ENCODE results near the gene FGD5. TPM values are rescaled to one million over a fixed set of nuclear protein-coding genes. Genes with fewer than 3 reads are reported as not detected.

The FGD5 gene
- total and polyA plus RNA-seq, 2 donors (not counting 1 experiment from before 2014, with no cell fraction given), result 0.03 to 0.50 TPM

GRCh38 chr3:14848906-14849305 lies 30.1 kb downstream of the FGD5 start:
- Histone ChIP-seq H3K27me3 (ENCODE audit: control insufficient read depth, insufficient read depth, low read length) (no peaks in the 10 kb centered on the region), H3K4me3 (replicated peaks in 1 of 4; ENCODE audit: control extremely low read depth in 1 of 4, insufficient read depth in 1 of 4, low read depth in 3 of 4, low read length in 4 of 4) (no peak overlapping the region), H3K4me2 (ENCODE audit: extremely low read depth, insufficient read depth, low read length) (no peak overlapping the region), H2AFZ (ENCODE audit: low read length) (no peak overlapping the region), H3K4me1 (ENCODE audit: control insufficient read depth, extremely low read depth, insufficient read depth, low read length) (no peaks in the 10 kb centered on the region), H4K20me1 (ENCODE audit: control insufficient read depth, extremely low read depth, insufficient read depth, low read length) (no peaks in the 10 kb centered on the region), H3K36me3 (ENCODE audit: control insufficient read depth, insufficient read depth, low read length) (no peaks in the 10 kb centered on the region), H3K27ac (ENCODE audit: insufficient read depth, low read length) (no peak overlapping the region), H3K79me2 (ENCODE audit: control insufficient read depth, insufficient read depth, low read length) (no peaks in the 10 kb centered on the region), H3K9ac (ENCODE audit: insufficient read depth, low read length) (no peak overlapping the region), H3K9me3 (ENCODE audit: control insufficient read depth, insufficient read depth, low read depth, low read length) (no peaks in the 10 kb centered on the region)
- TF ChIP-seq, protein P1, sequence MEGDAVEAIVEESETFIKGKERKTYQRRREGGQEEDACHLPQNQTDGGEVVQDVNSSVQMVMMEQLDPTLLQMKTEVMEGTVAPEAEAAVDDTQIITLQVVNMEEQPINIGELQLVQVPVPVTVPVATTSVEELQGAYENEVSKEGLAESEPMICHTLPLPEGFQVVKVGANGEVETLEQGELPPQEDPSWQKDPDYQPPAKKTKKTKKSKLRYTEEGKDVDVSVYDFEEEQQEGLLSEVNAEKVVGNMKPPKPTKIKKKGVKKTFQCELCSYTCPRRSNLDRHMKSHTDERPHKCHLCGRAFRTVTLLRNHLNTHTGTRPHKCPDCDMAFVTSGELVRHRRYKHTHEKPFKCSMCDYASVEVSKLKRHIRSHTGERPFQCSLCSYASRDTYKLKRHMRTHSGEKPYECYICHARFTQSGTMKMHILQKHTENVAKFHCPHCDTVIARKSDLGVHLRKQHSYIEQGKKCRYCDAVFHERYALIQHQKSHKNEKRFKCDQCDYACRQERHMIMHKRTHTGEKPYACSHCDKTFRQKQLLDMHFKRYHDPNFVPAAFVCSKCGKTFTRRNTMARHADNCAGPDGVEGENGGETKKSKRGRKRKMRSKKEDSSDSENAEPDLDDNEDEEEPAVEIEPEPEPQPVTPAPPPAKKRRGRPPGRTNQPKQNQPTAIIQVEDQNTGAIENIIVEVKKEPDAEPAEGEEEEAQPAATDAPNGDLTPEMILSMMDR (conservative IDR thresholded peaks at IDR 0.05 in 1 of 2, IDR thresholded peaks at IDR 0.05 in 1 of 2; ENCODE audit: low read depth in 1 of 2, low read length in 2 of 2), result no peak
- no peak for TF ChIP-seq EZH2 (IDR thresholded peaks at IDR 0.05; ENCODE audit: low read length, missing control alignments)
- DNase-seq (ENCODE audit: low read depth in 2 of 2), result no peak

GRCh38 chr3:14849638-14850230 lies 31.0 kb downstream of the FGD5 start:
- Histone ChIP-seq H3K9me3 (ENCODE audit: control insufficient read depth, insufficient read depth, low read depth, low read length) (no peaks in the 10 kb centered on the region), H3K36me3 (ENCODE audit: control insufficient read depth, insufficient read depth, low read length) (no peaks in the 10 kb centered on the region), H3K4me3 (replicated peaks in 1 of 4; ENCODE audit: control extremely low read depth in 1 of 4, insufficient read depth in 1 of 4, low read depth in 3 of 4, low read length in 4 of 4) (no peak overlapping the region), H3K27ac (ENCODE audit: insufficient read depth, low read length) (no peak overlapping the region), H3K9ac (ENCODE audit: insufficient read depth, low read length) (no peak overlapping the region), H2AFZ (ENCODE audit: low read length) (no peak overlapping the region), H3K4me2 (ENCODE audit: extremely low read depth, insufficient read depth, low read length) (no peak overlapping the region), H4K20me1 (ENCODE audit: control insufficient read depth, extremely low read depth, insufficient read depth, low read length) (no peaks in the 10 kb centered on the region), H3K79me2 (ENCODE audit: control insufficient read depth, insufficient read depth, low read length) (no peaks in the 10 kb centered on the region), H3K4me1 (ENCODE audit: control insufficient read depth, extremely low read depth, insufficient read depth, low read length) (no peaks in the 10 kb centered on the region), H3K27me3 (ENCODE audit: control insufficient read depth, insufficient read depth, low read length) (no peaks in the 10 kb centered on the region)
- no peak for DNase-seq (ENCODE audit: low read depth in 2 of 2)
- TF ChIP-seq EZH2 (IDR thresholded peaks at IDR 0.05; ENCODE audit: low read length, missing control alignments), result no peak
- TF ChIP-seq, protein P1 (conservative IDR thresholded peaks at IDR 0.05 in 1 of 2, IDR thresholded peaks at IDR 0.05 in 1 of 2; ENCODE audit: low read depth in 1 of 2, low read length in 2 of 2), result no peak

- H2AFZ ChIP-seq (ENCODE audit: low read length), result no peak overlapping the region
- no peak for DNase-seq (ENCODE audit: low read depth in 2 of 2)
- no peak overlapping the region for H3K4me3 ChIP-seq (replicated peaks in 1 of 4; ENCODE audit: control extremely low read depth in 1 of 4, insufficient read depth in 1 of 4, low read depth in 3 of 4, low read length in 4 of 4)
- no peak overlapping the region for H3K27ac ChIP-seq (ENCODE audit: insufficient read depth, low read length)
- no peak overlapping the region for H3K9ac ChIP-seq (ENCODE audit: insufficient read depth, low read length)
- no peaks in the 10 kb centered on the region for H3K27me3 ChIP-seq (ENCODE audit: control insufficient read depth, insufficient read depth, low read length)
- no peaks in the 10 kb centered on the region for H3K4me1 ChIP-seq (ENCODE audit: control insufficient read depth, extremely low read depth, insufficient read depth, low read length)
- no peaks in the 10 kb centered on the region for H3K36me3 ChIP-seq (ENCODE audit: control insufficient read depth, insufficient read depth, low read length)
- H3K4me2 ChIP-seq (ENCODE audit: extremely low read depth, insufficient read depth, low read length), result no peak overlapping the region
- no peaks in the 10 kb centered on the region for H4K20me1 ChIP-seq (ENCODE audit: control insufficient read depth, extremely low read depth, insufficient read depth, low read length)
- H3K9me3 ChIP-seq (ENCODE audit: control insufficient read depth, insufficient read depth, low read depth, low read length), result no peaks in the 10 kb centered on the region
- H3K79me2 ChIP-seq (ENCODE audit: control insufficient read depth, insufficient read depth, low read length), result no peaks in the 10 kb centered on the region
- TF ChIP-seq, protein P1 (conservative IDR thresholded peaks at IDR 0.05 in 1 of 2, IDR thresholded peaks at IDR 0.05 in 1 of 2; ENCODE audit: low read depth in 1 of 2, low read length in 2 of 2), result no peak
- TF ChIP-seq EZH2 (IDR thresholded peaks at IDR 0.05; ENCODE audit: low read length, missing control alignments), result no peak
These were observed 33.4 kb downstream of the FGD5 start for GRCh38 chr3:14852058-14852594.
